ENCODE data around the gene UGT3A1. TPM values are rescaled to one million over a fixed set of nuclear protein-coding genes. Genes with fewer than 3 reads are reported as not detected.

UGT3A1 gene
- total and polyA plus RNA-seq, 11 donors, result not detected

Other genes with a start within 250 kb of the UGT3A1 start
- gene IL7R, start 134.5 kb downstream of the UGT3A1 start, total RNA-seq, result 10 to 100 TPM in 1 of 9 donors, 1 to 10 TPM in 2, under 1 TPM in 6; 0.32 to 12.0 (median 0.61) TPM
- under 1 TPM; 0.27 to 0.82 TPM for gene IL7R, start 134.5 kb downstream of the UGT3A1 start, polyA plus RNA-seq
- gene CAPSL, start 52.8 kb downstream of the UGT3A1 start, total RNA-seq, result not detected
- gene CAPSL, start 52.8 kb downstream of the UGT3A1 start, polyA plus RNA-seq, result not detected
- gene UGT3A2, start 75.5 kb upstream of the UGT3A1 start, total RNA-seq, result under 1 TPM in 1 of 9 donors, not detected in 8; 0.32 TPM
- gene UGT3A2, start 75.5 kb upstream of the UGT3A1 start, polyA plus RNA-seq, result not detected
- 10 to 100 TPM; 10.0 to 18.2 (median 13.9) TPM for gene LMBRD2, start 160.5 kb upstream of the UGT3A1 start, total RNA-seq
- 1 to 10 TPM; 2.6 to 5.2 TPM for gene LMBRD2, start 160.5 kb upstream of the UGT3A1 start, polyA plus RNA-seq
- gene SKP2, start 160.7 kb upstream of the UGT3A1 start, total RNA-seq, result 10 to 100 TPM in 1 of 9 donors, 1 to 10 TPM in 8; 3.4 to 12.0 (median 6.0) TPM
- 1 to 10 TPM; 1.6 to 1.9 TPM for gene SKP2, start 160.7 kb upstream of the UGT3A1 start, polyA plus RNA-seq

All from heart left ventricle (tissue), 11 donors.